GM12878 (cell line): ENCODE results near the gene PPARA. TPM values are rescaled to one million over a fixed set of nuclear protein-coding genes. Genes with fewer than 3 reads are reported as not detected.

Source experiments
- ATAC-seq: fragments of 200-7000 bp; cut with Tn5 transposase; 3 replicates; pipeline ENCODE4 v1.9.1; 2020; ENCODE audit warnings: mild to moderate bottlenecking, moderate library complexity
- BruUV-seq: library from RNA; stranded (reverse); fragments of 400-500 nt; replicated peaks from 2 replicates; lab custom pipeline; 2021; lab: Mats Ljungman, UMichigan
- CTCF ChIA-PET: fragments of 300-600 bp; sonication (Branson Sonifier 250); formaldehyde crosslinking; extraction: SDS; loops from one replicate; lab custom pipeline; 2021; ENCODE audit warnings: inconsistent platforms; lab: Yijun Ruan, JAX
- POLR2A ChIA-PET: fragments of 350-600 bp; formaldehyde crosslinking; extraction: SDS; loops from one replicate; lab custom pipeline; 2021; ENCODE audit warnings: inconsistent platforms; lab: Charles Lee
- RAD21 ChIA-PET: fragments of 300-600 bp; sonication (Branson Sonifier 250); formaldehyde crosslinking; loops from one replicate; lab custom pipeline; 2023; ENCODE audit warnings: antibody characterized with exemption; ENCODE audit not compliant: unreplicated experiment; lab: Charles Lee
- SMC1A ChIA-PET: fragments of 300-600 bp; sonication (Branson Sonifier 250); formaldehyde crosslinking; loops from one replicate; lab custom pipeline; 2023; ENCODE audit not compliant: unreplicated experiment, uncharacterized antibody; lab: Charles Lee
- DNase-seq: peaks from one replicate; pipeline ENCODE4 v3.0.0-alpha.2; 2011; ENCODE audit warnings: low read depth, low spot score
- FAIRE-seq: peaks from 3 replicates; lab custom pipeline; 2011; peaks lifted over from hg19 to GRCh38; lab: Jason Lieb, UNC
- H2AFZ ChIP-seq: 2 replicates; pipeline ENCODE4 v1.6.0; 2011; ENCODE audit warnings: low read depth, low read length, control low read depth; ENCODE audit not compliant: control insufficient read depth
- H3K27ac ChIP-seq: 2 replicates; pipeline ENCODE4 v1.5.1; 2011; ENCODE audit warnings: control low read depth; ENCODE audit not compliant: control insufficient read depth, insufficient read depth
- H3K27me3 ChIP-seq, 2 experiments: replicated peaks in 1 of 2; 2 replicates each; pipeline versions ENCODE4 v1.6.0 to v1.6.1; 2011; ENCODE audit warnings: low read length in 1 of 2; ENCODE audit not compliant: control insufficient read depth in 2 of 2, insufficient read depth in 2 of 2
- H3K36me3 ChIP-seq, 2 experiments: 2 replicates each; pipeline ENCODE4 v1.5.1; 2011; ENCODE audit warnings: low read length in 1 of 2; ENCODE audit not compliant: control insufficient read depth in 2 of 2, insufficient read depth in 2 of 2
- H3K4me1 ChIP-seq: 2 replicates; pipeline ENCODE4 v1.6.1; 2011; ENCODE audit warnings: mild to moderate bottlenecking, low read length, moderate library complexity, mixed read lengths; ENCODE audit not compliant: control insufficient read depth, insufficient read depth
- H3K4me2 ChIP-seq: 2 replicates; pipeline ENCODE4 v1.6.0; 2011; ENCODE audit warnings: control low read depth; ENCODE audit not compliant: control insufficient read depth, insufficient read depth
- H3K4me3 ChIP-seq: fragments of 200-600 bp; sonication (generic); 2 replicates; pipeline ENCODE4 v1.5.1; 2016
- H3K79me2 ChIP-seq: 2 replicates; pipeline ENCODE4 v1.6.0; 2011; ENCODE audit warnings: low read length; ENCODE audit not compliant: control insufficient read depth, insufficient read depth
- H3K9ac ChIP-seq: 2 replicates; pipeline ENCODE4 v1.8.0; 2011; ENCODE audit warnings: low read length, control low read depth, mixed read lengths; ENCODE audit not compliant: control insufficient read depth, insufficient read depth
- H3K9me3 ChIP-seq: replicated peaks from 3 replicates; pipeline ENCODE4 v1.5.1; 2011; ENCODE audit warnings: mild to moderate bottlenecking, low read length; ENCODE audit not compliant: control insufficient read depth, insufficient read depth
- H4K20me1 ChIP-seq: 2 replicates; pipeline ENCODE4 v1.6.0; 2011; ENCODE audit not compliant: control insufficient read depth, insufficient read depth
- ATF7 ChIP-seq: fragments of 450-650 bp; IDR thresholded peaks from 2 replicates; pipeline ENCODE4 v1.6.1; 2016; ENCODE audit warnings: low read depth, mild to moderate bottlenecking
- BCL3 ChIP-seq: IDR thresholded peaks from 2 replicates; pipeline ENCODE4 v1.6.1; 2011; ENCODE audit warnings: borderline replicate concordance, low read depth, mild to moderate bottlenecking, moderate library complexity, low read length; ENCODE audit not compliant: insufficient read depth, poor library complexity, severe bottlenecking
- BMI1 ChIP-seq: fragments of 450-650 bp; IDR thresholded peaks from 2 replicates; pipeline ENCODE4 v1.6.1; 2016; ENCODE audit warnings: mild to moderate bottlenecking, moderate library complexity, borderline replicate concordance
- CEBPB ChIP-seq, 2 experiments: fragments of 150-350 bp in 1 of 2; IDR thresholded peaks; 2 replicates each; pipeline ENCODE4 v1.6.1; 2012 to 2014; ENCODE audit warnings: low read depth in 2 of 2, low read length in 2 of 2, borderline replicate concordance in 1 of 2, inconsistent platforms in 1 of 2
- CHD2 ChIP-seq: IDR thresholded peaks from 2 replicates; pipeline ENCODE4 v1.6.1; 2011; ENCODE audit warnings: low read depth, low read length, improper control_type of control experiment, borderline replicate concordance
- MYB ChIP-seq: fragments of 150-350 bp; IDR thresholded peaks from 2 replicates; pipeline ENCODE4 v1.6.1; 2014; ENCODE audit warnings: mild to moderate bottlenecking, low read depth, low read length, borderline replicate concordance
- POLR2A ChIP-seq: IDR thresholded peaks from 2 replicates; pipeline ENCODE4 v1.6.1; 2011; ENCODE audit warnings: low read depth, mild to moderate bottlenecking, low read length
- PRDM15 ChIP-seq: fragments of 450-650 bp; formaldehyde crosslinking; IDR thresholded peaks from 2 replicates; pipeline ENCODE4 v1.4.0; 2020; ENCODE audit warnings: mild to moderate bottlenecking, moderate library complexity
- RBBP5 ChIP-seq: fragments of 200-600 bp; sonication (generic); conservative IDR thresholded peaks from 2 replicates; pipeline ENCODE4 v1.6.1; 2016
- SKIL ChIP-seq: fragments of 450-650 bp; IDR thresholded peaks from 2 replicates; pipeline ENCODE4 v1.6.1; 2017; ENCODE audit warnings: mild to moderate bottlenecking, low read depth, inconsistent platforms; ENCODE audit not compliant: poor library complexity, severe bottlenecking
- SMARCA5 ChIP-seq: fragments of 450-650 bp; IDR thresholded peaks from 2 replicates; pipeline ENCODE4 v1.6.1; 2017; ENCODE audit warnings: mild to moderate bottlenecking
- STAT1 ChIP-seq: fragments of 450-650 bp; conservative IDR thresholded peaks from 2 replicates; pipeline ENCODE4 v1.6.1; 2014; ENCODE audit warnings: antibody characterized with exemption, mild to moderate bottlenecking
- TBL1XR1 ChIP-seq: IDR thresholded peaks from 2 replicates; pipeline ENCODE4 v1.6.1; 2012; ENCODE audit warnings: low read depth, low read length, improper control_type of control experiment
- ZNF592 ChIP-seq: fragments of 450-650 bp; IDR thresholded peaks from 2 replicates; pipeline ENCODE4 v1.6.1; 2017; ENCODE audit warnings: mild to moderate bottlenecking, moderate library complexity
- WGBS: methylation state at CpG from one replicate; pipeline ENCODE4 v1.1.6; 2016; ENCODE audit warnings: low lambda C conversion rate; ENCODE audit not compliant: insufficient replicate concordance, insufficient coverage; ENCODE audit errors: missing lambda C conversion rate; 5-methylcytosine and 5-hydroxymethylcytosine counted together
- in situ Hi-C: fragments of 300-500 bp; cut with MboI; formaldehyde crosslinking; loops from 9 replicates; pipeline ENCODE4 v1.14.3; 2018; ENCODE audit warnings: mixed read lengths
- intact Hi-C: fragments of 100-400 bp; cut with micrococcal nuclease; formaldehyde crosslinking; loops from one replicate; pipeline ENCODE4 v1.14.2; 2022; ENCODE audit not compliant: unreplicated experiment
- polyA plus RNA-seq, 11 experiments: library from polyadenylated mRNA; depleted of rRNA in 4 of 11; unstranded in 6 of 11; stranded (reverse) in 5 of 11; fragments of >200 nt; fragmentation: Nextera tagmentation in 4 of 11; fragmentation: Illumina TruSeq in 1 of 11; extraction: Ambion mirVana in 4 of 11; extraction: Trizol in 1 of 11; gene quantifications; 1 replicate in 1 of 11; 2 replicates in 10 of 11; pipeline versions ENCODE4 v1.2.1 to v1.2.3, GENCODE V29; 2011 to 2016; ENCODE audit warnings: inconsistent platforms in 2 of 11, missing spikeins in 2 of 11, low read depth in 1 of 11
- total RNA-seq, 4 experiments: library from RNA; depleted of rRNA in 3 of 4; stranded (reverse); fragments of >200 nt in 3 of 4; fragmentation: Illumina TruSeq in 1 of 4; extraction: Trizol in 1 of 4; gene quantifications; 2 replicates each; pipeline versions ENCODE4 v1.2.1 to v1.2.3, GENCODE V29; 2013 to 2021

Gene PPARA
- total and polyA plus RNA-seq, 10 of the 15 experiments (the other 5 are each of a cell fraction or from before 2014, with no cell fraction given), result 0.72 to 10.4 (median 4.6) TPM

- Histone ChIP-seq H3K36me3 (peaks cover 3 to 5% of the 10 kb centered on the region in 2 experiments; a peak in 3 of 4 replicates), H3K4me2 (no peak overlapping the region), H3K4me3 (no peak overlapping the region), H3K9me3 (peaks cover 2% of the 10 kb centered on the region; the same call in 2 of the 3 replicates), H3K27ac (no peak overlapping the region), H4K20me1 (no peaks in the 10 kb centered on the region), H3K4me1 (no peaks in the 10 kb centered on the region), H3K79me2 (no peaks in the 10 kb centered on the region), H3K9ac (no peak overlapping the region), H3K27me3 (no peaks in the 10 kb centered on the region), H2AFZ (no peak overlapping the region)
- intact Hi-C loops, result no loop called here
- DNase-seq (no peak), FAIRE-seq (no peak), ATAC-seq (no peak)
- ChIA-PET POLR2A (no interaction called here), CTCF (no interaction called here), SMC1A (no interaction called here), RAD21 (no interaction called here)
- no TSS peak for BruUV-seq
- in situ Hi-C loops, result no loop called here
- WGBS, result over 99% methylated on average over 8 of the region's 8 CpGs
- TF ChIP-seq PRDM15 (CRISPR knock-in tag) (no peak), CEBPB (IDR thresholded peaks at IDR 0.05; ENCODE audit: borderline replicate concordance in 1 of 2, low read depth in 2 of 2, low read length in 2 of 2) (no peak), STAT1 (no peak), SKIL (no peak), CHD2 (no peak), BCL3 (no peak), RBBP5 (no peak), MYB (no peak), SMARCA5 (no peak), BMI1 (no peak), ATF7 (no peak), ZNF592 (no peak), TBL1XR1 (no peak), POLR2A (no peak)
Observed at GRCh38 chr22:46274381-46274780, 124.1 kb downstream of the PPARA start.
